GM23248 (cell line): ENCODE data around the gene COPS6.

Experiments
- EZH2 ChIP-seq: fragments of 200-600 bp; sonication (generic); IDR thresholded peaks from 2 replicates; pipeline ENCODE4 v1.6.1; 2018; ENCODE audit warnings: antibody characterized with exemption, mild to moderate bottlenecking; ENCODE audit not compliant: insufficient read depth, poor library complexity, severe bottlenecking
- EZH2phosphoT487 ChIP-seq: fragments of 200-600 bp; sonication (generic); IDR thresholded peaks from 2 replicates; pipeline ENCODE4 v1.6.1; 2018; ENCODE audit warnings: antibody characterized with exemption, moderate library complexity, mild to moderate bottlenecking, low read depth; ENCODE audit not compliant: insufficient read depth

GRCh38 chr7:100064162-100064561 is 24.6 kb upstream of the COPS6 start:
- TF ChIP-seq EZH2phosphoT487 (no peak), EZH2 (no peak)
